Measurements from ENCODE around the gene RHNO1.

Gene RHNO1, protein sequence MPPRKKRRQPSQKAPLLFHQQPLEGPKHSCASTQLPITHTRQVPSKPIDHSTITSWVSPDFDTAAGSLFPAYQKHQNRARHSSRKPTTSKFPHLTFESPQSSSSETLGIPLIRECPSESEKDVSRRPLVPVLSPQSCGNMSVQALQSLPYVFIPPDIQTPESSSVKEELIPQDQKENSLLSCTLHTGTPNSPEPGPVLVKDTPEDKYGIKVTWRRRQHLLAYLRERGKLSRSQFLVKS
- total RNA-seq = 21.5 to 32.0 reads per million in 2 experiments

DNA sequence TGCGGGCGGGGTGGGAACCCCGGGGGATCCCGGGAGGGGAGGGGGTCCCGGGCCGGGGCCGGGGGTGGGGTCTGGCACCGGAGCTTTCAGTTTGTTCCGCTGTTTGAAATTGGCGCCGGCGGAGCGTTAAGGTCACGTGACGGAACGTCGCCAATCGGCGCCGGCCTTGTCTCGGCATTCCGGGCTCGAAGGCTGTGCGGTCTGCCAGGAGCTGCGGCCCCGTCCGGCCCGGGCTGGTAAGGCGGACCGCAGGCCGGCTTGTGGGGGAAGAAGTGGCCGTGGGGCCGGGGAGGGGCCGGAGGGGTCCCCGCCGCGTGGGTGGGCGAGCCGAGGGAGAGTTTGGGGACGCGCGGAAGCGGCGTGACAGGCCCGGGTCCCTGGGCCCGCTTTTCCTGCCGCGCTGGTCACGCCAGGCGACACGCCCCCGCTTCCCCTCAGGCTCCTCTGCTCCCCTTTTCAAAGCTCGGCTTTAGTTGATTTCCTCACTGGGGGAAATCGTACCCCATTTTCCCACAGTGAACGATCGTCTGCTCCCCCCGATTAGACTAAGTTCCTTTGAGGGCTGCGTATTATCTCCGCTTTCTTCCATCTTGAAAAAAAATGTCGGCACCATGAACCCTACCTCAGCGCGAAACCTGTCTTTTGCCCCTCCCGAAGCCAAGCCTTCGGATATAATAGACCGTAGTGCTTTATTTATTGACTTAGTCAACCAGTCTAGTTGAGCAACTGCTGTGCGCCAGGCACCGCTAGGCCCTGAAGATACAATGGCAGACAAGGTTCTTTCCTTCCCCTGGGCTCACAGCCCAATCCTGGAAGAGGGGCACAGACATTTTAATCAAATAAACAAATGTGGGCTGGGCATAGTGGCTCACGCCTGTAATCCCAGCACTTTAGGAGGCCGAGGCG, at the start of gene RHNO1, which contains the start of gene FOXM1:
Gene RHNO1, plus strand, starts transcription at position 177 of the 906 bp plus-strand sequence. CDS start 8,144 bp downstream, outside the sequence.
Gene FOXM1, minus strand, starts transcription at position 128 of the 906 bp plus-strand sequence. CDS start 2,696 bp downstream, outside the sequence.
- peak; percentile 81 for DNase-seq (ENCODE audit: low read depth)

DNA sequence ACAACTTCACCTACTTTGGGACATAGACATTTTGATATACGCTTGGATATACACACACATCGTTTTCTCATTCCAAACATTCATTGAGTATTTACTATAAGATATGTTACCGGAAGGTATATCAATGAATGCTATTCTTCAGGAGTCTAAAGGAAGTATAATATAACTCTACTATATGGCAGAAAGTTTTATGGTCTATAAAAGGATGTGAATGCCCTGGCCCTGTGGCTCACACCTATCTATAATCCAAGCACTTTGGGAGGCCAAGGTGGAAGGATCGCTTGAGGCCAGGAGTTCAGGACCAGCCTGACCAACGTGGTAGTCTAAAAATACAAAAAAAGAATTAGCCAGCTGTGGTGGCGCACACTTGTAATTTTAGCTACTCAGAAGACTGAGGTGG, 47.7 kb upstream of the RHNO1 start:
- no peak for DNase-seq (ENCODE audit: low read depth)

- no peak for DNase-seq (ENCODE audit: low read depth)
Measured at GRCh38 chr12:2832550-2833127, 44.4 kb upstream of the RHNO1 start.

DNA sequence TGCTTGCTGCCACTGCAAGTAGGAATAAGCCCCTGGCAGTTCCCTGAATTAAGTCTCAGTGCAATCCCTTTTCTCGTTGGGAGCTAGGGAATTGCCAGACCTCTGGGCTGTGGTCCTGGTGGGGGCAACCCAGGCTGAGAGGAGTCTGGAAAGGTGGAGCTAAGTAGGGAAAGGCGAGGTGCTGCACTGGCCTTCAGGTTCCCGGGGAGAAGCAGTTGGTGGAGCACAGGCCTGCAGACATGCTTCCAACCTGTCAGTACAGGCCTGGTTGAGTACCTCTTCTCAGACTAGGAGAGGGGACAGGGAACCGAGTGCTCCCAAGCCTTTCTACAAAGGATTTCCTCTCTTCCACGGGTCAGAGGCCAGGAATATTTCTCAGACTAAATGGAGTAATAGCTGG, 43.7 kb upstream of the RHNO1 start:
- DNase-seq (ENCODE audit: low read depth) = no peak

DNA sequence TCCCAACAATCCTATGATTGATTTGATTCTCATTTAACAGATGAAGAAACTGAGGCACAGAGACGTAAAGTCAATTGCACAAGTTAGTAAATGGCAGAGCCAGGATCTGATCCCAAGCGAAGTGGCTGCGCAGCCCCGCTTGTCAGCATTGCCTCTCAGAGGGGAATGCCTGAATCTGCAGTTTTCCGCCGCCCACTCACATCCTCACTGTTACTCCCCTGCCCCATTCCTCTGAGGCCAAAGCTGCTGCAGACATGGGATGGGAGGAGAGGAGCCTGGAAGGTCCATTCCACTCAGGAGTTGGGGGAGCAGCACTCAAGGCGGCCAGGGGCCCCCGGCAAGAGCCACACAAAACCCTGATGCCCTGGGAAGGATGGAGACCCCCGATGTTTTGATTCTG, 43.2 kb upstream of the RHNO1 start:
- no peak for DNase-seq (ENCODE audit: low read depth)

DNA sequence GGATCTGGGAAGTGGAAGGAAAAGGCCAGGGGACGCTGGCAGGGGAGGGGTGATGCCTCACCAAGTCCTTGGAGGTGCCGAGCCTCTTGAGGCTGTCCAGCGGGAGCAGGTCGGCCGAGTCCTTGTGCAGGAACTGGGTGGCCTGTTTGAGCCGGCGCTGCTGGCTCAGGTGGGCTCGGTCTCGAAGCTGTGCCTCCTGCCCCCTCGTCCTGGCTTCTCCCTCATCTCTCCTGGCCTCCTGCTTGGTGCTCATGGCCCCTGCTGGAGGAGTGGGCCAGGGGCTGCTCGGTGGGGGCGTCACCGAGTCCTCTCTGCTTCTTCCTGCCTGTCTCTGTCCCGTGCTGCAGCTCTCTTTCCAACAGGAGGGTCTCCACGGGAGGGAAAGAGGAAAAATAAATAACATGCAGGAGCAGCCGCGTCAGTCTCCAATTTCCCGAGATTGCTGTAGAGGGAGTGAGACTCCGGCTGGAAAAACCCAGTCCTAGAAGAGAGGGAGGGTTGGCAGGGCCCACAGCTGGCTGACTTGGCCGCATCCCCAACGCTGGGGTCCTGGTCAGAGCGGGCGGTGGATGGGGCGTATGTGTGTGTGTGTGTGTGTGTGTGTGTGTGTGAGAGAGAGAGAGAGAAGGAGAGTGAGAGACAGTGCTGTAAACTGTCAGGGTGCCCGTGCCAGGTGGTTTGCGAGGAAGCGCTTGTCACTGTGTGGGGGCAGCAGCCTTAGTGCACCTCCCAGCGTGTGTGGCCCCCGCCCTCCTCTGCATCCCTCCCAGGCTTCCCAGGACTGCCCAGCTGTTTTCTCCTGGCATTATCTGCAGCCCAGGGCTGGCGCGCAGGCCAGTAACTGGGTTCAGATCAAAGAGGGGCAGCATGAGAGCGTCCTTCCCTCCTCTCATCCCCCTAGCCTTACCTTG, 42.2 kb upstream of the RHNO1 start, which contains the start of gene NRIP2:
Gene NRIP2, minus strand, starts transcription at position 455 of the 911 bp plus-strand sequence. Its CDS starts 52 bp downstream, at position 403.
- no peak for DNase-seq (ENCODE audit: low read depth)

DNA sequence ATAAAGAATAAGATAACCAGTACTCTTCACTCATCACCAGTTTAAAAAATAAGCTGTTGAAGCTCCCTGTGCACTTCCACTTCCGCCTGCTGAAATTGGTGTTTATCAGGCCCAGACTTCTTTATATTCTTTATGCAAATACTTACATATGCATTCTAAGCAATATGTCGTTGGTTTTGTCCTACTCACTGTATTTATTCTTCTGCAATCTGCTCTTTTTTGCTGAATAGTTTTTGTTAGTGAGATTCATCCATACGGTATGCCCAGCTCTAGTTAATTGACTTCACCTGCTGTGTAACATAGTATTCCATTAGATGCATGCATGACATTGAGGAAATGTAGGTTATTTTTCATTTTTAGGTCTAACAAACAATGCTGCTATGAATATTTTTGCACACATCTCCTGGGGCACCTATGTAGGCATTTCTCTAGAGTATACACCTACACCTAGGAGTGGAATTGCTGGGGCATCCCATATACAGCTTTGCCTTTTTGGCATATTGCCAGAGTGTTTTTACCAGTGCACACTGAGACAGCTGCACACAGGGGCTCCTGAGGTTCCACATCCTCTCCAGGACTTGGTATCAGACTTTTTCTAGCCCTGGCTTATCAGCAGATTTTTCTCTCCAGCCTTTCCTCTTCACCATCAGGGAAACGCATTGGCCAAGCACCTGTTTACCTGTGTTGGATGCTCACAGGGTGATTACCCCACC, 41.2 kb upstream of the RHNO1 start:
- DNase-seq (ENCODE audit: low read depth) = no peak

- DNase-seq (ENCODE audit: low read depth) = no peak
Measured at GRCh38 chr12:2836574-2836973, 40.4 kb upstream of the RHNO1 start.

DNA sequence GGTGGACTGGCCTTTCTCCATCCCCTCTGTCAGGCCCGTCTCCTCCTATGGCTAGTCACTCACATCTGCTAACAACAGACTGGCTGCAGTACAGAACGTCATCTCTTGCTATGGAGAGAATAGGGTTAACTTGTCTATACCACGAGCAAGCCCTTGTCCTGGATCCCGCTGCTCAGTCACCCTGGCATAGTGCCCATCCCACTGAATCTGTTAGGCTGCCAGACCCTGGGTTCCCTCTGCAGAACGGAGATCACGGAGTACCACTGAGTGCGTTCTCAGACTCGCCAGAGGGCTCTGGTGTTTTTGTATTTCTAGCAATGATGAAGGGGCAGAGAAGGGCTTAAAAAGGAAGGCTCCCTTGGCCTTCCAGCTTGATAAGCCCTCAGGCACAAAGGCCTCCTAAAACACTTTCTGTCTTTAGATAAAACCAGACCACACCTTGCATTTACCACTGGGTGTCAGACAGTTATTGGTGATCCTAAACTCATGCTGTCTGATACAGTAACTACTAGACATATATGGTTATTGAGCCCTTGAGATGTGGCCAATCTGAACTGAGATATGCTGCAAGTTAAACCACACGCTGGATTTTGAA, 35.9 kb upstream of the RHNO1 start:
- no peak for DNase-seq (ENCODE audit: low read depth)

DNA sequence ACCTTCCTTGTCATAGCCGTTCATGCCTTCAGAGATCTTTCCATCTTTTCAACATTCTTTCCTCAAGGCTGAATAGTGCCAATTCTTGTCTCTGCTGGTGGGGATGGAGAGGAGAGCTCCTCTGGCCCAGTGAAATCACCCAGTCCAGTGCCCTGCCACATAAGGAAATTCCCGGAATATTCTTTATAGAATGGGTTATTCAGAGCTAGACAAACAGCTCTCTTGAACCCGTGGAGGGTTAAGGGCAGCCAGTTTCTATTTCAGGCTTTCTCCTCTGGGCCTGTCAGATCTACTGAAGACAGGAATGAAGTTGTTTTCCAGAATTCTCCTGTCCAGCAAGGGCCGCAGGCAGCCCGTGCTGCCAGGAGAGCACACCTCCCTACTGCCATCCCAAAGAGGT, 34.1 kb upstream of the RHNO1 start:
- no peak for DNase-seq (ENCODE audit: low read depth)

DNA sequence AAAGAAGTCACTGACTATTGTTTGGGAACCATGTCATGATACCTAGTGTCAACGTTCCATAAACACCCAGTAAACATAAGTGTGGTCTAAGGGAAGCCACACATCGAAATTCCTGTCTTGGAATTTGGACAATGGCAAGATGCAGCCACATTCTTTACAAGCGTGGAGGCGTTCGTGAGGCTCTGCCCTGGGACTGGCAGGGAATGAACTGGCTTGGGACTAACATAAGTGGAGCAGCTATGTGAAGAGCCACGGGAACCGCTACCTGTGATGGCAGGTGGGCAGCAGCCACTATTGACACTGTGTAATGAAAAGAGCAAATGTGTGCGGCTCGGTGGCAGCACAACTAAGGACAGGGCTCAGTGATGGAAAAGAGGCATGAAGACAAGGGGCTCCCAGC, 32.2 kb upstream of the RHNO1 start:
- no peak for DNase-seq (ENCODE audit: low read depth)

DNA sequence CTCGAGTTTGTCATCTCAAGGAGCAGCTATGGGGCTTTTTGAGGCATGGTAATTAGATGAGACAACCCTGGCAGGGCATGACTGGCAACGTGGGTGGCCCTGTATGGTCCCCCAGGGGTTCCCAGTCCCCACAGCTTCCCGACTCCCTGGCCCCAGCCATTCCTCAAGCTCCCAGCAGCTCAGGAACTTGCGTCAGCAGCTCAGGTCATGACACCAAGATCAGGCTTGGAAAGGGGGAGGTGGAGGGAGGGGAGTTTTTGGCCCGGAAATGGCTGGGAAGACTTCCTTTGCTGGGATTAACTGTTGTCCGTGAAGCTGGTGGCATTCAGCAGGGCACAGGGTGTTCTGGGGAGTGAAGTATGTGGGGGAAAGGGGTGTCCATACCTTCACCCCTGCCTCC, 31.7 kb upstream of the RHNO1 start:
- DNase-seq (ENCODE audit: low read depth) = no peak

DNA sequence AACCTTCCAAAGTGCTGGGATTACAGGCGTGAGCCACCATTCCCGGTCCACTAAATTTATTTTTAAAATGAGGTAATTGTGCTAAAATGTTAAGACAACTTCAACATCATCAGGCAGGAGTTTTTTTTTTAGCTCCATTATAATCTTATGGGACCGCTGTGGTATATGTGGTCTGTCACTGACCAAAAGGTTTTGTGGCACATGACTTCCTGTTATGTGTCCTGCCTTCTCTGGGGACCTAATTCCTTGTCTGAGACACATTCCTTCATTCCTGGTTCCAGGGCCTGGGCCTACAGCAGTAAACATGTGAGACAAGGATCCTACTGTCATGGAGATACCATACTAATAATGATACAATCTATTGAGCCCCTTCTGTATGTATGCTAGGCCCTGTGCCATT, 25.1 kb upstream of the RHNO1 start:
- no peak for DNase-seq (ENCODE audit: low read depth)

GRCh38 chr12:2853626-2854025, 23.4 kb upstream of the RHNO1 start:
- no peak for DNase-seq (ENCODE audit: low read depth)

- no peak for DNase-seq (ENCODE audit: low read depth)
Measured at GRCh38 chr12:2854669-2855453, 22.2 kb upstream of the RHNO1 start.

DNA sequence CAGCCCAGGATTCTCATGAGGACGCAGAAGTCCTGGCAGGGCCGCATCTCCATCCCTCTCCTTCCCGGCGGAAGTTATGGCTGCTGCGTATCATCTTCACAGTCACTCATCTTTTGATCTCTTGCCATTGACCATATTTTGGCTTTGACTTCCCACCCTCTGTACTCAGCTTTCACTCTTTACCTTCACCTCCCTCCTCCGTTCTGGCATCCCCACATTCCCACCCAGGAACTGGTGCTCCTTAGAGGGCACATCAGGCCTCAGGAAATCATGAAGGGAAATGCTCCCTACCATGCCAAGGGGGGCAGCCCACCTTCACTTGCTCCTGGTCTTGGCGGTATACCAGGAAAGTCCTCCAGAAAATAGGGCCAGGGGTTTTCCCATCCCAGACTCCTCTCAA, 21.5 kb upstream of the RHNO1 start:
- no peak for DNase-seq (ENCODE audit: low read depth)

GRCh38 chr12:2856051-2856450, 21.0 kb upstream of the RHNO1 start:
- DNase-seq (ENCODE audit: low read depth) = no peak

GRCh38 chr12:2857021-2857431, 20.0 kb upstream of the RHNO1 start, which contains the start of gene TEX52:
Gene TEX52 (minus strand): TSS chr12:2857039. CDS start chr12:2857026, 13 bp downstream.
- DNase-seq (ENCODE audit: low read depth) = no peak

DNA sequence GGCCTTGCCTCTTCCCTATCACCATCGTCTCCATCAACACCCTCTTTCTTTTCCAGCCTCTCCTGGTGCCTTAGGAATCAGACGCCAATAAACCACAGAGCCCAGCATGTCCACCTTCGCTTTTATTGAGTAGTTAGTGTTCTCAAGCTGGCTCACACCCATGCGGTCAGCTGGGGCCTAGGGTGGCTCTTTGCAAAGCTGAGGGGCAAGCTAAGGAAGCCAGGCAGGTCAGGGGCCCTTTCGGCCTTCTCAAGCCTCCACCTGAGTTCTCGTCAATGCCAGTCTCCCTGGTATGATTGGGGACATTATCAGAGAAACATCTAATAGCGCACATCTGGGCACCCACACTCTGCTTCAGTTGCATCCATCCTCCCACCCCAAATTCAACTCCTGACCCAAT, 19.4 kb upstream of the RHNO1 start:
- no peak for DNase-seq (ENCODE audit: low read depth)

DNA sequence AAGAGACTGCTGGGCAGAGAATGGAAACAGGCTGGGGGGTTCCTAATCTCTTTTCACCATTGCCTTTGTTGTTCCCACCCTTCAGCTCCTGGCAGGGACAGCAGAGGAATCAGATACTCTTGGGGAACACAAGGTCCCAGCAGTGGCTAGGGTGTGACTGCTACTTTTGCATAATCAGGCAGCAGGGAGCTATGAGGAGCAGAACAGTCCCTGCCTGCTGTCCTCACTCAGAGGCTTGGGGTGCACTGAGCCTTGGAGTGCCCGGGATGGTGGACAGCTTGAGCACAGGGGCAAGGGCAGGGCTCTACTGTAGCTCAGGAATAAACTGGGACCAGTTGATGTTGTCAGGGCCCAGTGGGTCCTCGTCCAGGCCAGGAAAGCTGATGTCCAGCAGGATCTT, 18.7 kb upstream of the RHNO1 start:
- no peak for DNase-seq (ENCODE audit: low read depth)

All from T follicular helper cell (primary cell).